Muscle layer of colon (tissue), 2 donors: ENCODE data around the gene SH2D3C.

Experiments used
- H3K27ac ChIP-seq: one replicate; pipeline ENCODE4 v1.7.0; 2013; ENCODE audit warnings: low read depth, mild to moderate bottlenecking, low read length, moderate library complexity
- H3K27me3 ChIP-seq, 2 donors: one replicate each; pipeline ENCODE4 v1.7.0; 2013; ENCODE audit warnings: low read length in 2 of 2, mild to moderate bottlenecking in 2 of 2; ENCODE audit not compliant: insufficient read depth in 2 of 2, control insufficient read depth in 1 of 2
- H3K36me3 ChIP-seq: one replicate; pipeline ENCODE4 v1.7.0; 2013; ENCODE audit warnings: mild to moderate bottlenecking, low read length; ENCODE audit not compliant: insufficient read depth
- H3K4me1 ChIP-seq: one replicate; pipeline ENCODE4 v1.7.0; 2013; ENCODE audit warnings: mild to moderate bottlenecking, low read length; ENCODE audit not compliant: insufficient read depth
- H3K4me3 ChIP-seq, 2 donors: one replicate each; pipeline ENCODE4 v1.7.0; 2013; ENCODE audit warnings: low read length in 2 of 2, low read depth in 1 of 2, mild to moderate bottlenecking in 1 of 2, moderate library complexity in 1 of 2
- H3K9ac ChIP-seq: one replicate; pipeline ENCODE4 v1.7.0; 2013; ENCODE audit warnings: low read length
- H3K9me3 ChIP-seq: one replicate; pipeline ENCODE4 v1.7.0; 2013; ENCODE audit warnings: mild to moderate bottlenecking, low read length
- donor health status: abdominal sarcoma.
- donor health status: Adenocarcinoma of cecum.

The SH2D3C gene

GRCh38 chr9:127814619-127815511 is 36.4 kb upstream of the SH2D3C start:
- no peaks in the 10 kb centered on the region for H3K9me3 ChIP-seq
- no peak overlapping the region for H3K9ac ChIP-seq
- no peak overlapping the region for H3K4me3 ChIP-seq
- H3K27ac ChIP-seq: no peak overlapping the region
- no peaks in the 10 kb centered on the region for H3K4me1 ChIP-seq
- no peaks in the 10 kb centered on the region for H3K27me3 ChIP-seq
- peaks cover 57% of the 10 kb centered on the region for H3K36me3 ChIP-seq

- no peak overlapping the region for H3K9ac ChIP-seq
- no peaks in the 10 kb centered on the region for H3K9me3 ChIP-seq
- H3K27me3 ChIP-seq: no peaks in the 10 kb centered on the region
- no peak overlapping the region for H3K4me3 ChIP-seq
- peaks cover 62% of the 10 kb centered on the region for H3K36me3 ChIP-seq
- no peak overlapping the region for H3K27ac ChIP-seq
- peaks cover 4% of the 10 kb centered on the region for H3K4me1 ChIP-seq
Observed at GRCh38 chr9:127813686-127814226, 35.3 kb upstream of the SH2D3C start.

GRCh38 chr9:127812936-127813675 is 34.6 kb upstream of the SH2D3C start:
- Histone ChIP-seq H3K4me3 (no peak overlapping the region), H3K9me3 (no peaks in the 10 kb centered on the region), H3K27ac (no peak overlapping the region), H3K4me1 (peaks cover 4% of the 10 kb centered on the region), H3K27me3 (no peaks in the 10 kb centered on the region), H3K9ac (no peak overlapping the region), H3K36me3 (peaks cover 67% of the 10 kb centered on the region)

- no peak overlapping the region for H3K9ac ChIP-seq
- H3K27ac ChIP-seq: no peak overlapping the region
- H3K27me3 ChIP-seq: no peaks in the 10 kb centered on the region
- H3K9me3 ChIP-seq: no peaks in the 10 kb centered on the region
- no peak overlapping the region for H3K4me3 ChIP-seq
- H3K36me3 ChIP-seq: peaks cover 67% of the 10 kb centered on the region
- H3K4me1 ChIP-seq: peaks cover 4% of the 10 kb centered on the region
Observed at GRCh38 chr9:127812011-127812410, 33.5 kb upstream of the SH2D3C start.

GRCh38 chr9:127810378-127811187 is 32.1 kb upstream of the SH2D3C start:
- Histone ChIP-seq H3K27me3 (no peaks in the 10 kb centered on the region), H3K27ac (no peak overlapping the region), H3K4me1 (peaks cover 4% of the 10 kb centered on the region), H3K9me3 (no peaks in the 10 kb centered on the region), H3K36me3 (peaks cover 58% of the 10 kb centered on the region), H3K9ac (no peak overlapping the region), H3K4me3 (no peak overlapping the region)

- Histone ChIP-seq H3K9ac (no peak overlapping the region), H3K9me3 (no peaks in the 10 kb centered on the region), H3K4me3 (no peak overlapping the region), H3K27me3 (no peaks in the 10 kb centered on the region), H3K4me1 (peaks cover 4% of the 10 kb centered on the region), H3K36me3 (peaks cover 52% of the 10 kb centered on the region), H3K27ac (no peak overlapping the region)
Observed at GRCh38 chr9:127809540-127810377, 31.3 kb upstream of the SH2D3C start.

- H3K27ac ChIP-seq: no peak overlapping the region
- H3K9ac ChIP-seq: no peak overlapping the region
- peaks cover 48% of the 10 kb centered on the region for H3K36me3 ChIP-seq
- no peaks in the 10 kb centered on the region for H3K9me3 ChIP-seq
- H3K27me3 ChIP-seq: no peaks in the 10 kb centered on the region
- peaks cover 10% of the 10 kb centered on the region for H3K4me1 ChIP-seq
- H3K4me3 ChIP-seq: no peak overlapping the region
Observed at GRCh38 chr9:127809002-127809539, 30.6 kb upstream of the SH2D3C start.

GRCh38 chr9:127808347-127809001 is 30.0 kb upstream of the SH2D3C start:
- H3K4me1 ChIP-seq: peaks cover 16% of the 10 kb centered on the region
- H3K9me3 ChIP-seq: no peaks in the 10 kb centered on the region
- no peak overlapping the region for H3K27ac ChIP-seq
- H3K36me3 ChIP-seq: peaks cover 42% of the 10 kb centered on the region
- H3K9ac ChIP-seq: no peak overlapping the region
- H3K4me3 ChIP-seq: no peak overlapping the region
- no peaks in the 10 kb centered on the region for H3K27me3 ChIP-seq

- H3K27me3 ChIP-seq: no peaks in the 10 kb centered on the region
- H3K9me3 ChIP-seq: no peaks in the 10 kb centered on the region
- H3K9ac ChIP-seq: no peak overlapping the region
- no peak overlapping the region for H3K27ac ChIP-seq
- peaks cover 23% of the 10 kb centered on the region for H3K4me1 ChIP-seq
- H3K4me3 ChIP-seq: no peak overlapping the region
- H3K36me3 ChIP-seq: peaks cover 26% of the 10 kb centered on the region
Observed at GRCh38 chr9:127806871-127807270, 28.4 kb upstream of the SH2D3C start.

- H3K27me3 ChIP-seq: no peaks in the 10 kb centered on the region
- H3K4me1 ChIP-seq: peaks cover 24% of the 10 kb centered on the region
- no peak overlapping the region for H3K4me3 ChIP-seq
- H3K36me3 ChIP-seq: peaks cover 25% of the 10 kb centered on the region
- H3K9ac ChIP-seq: no peak overlapping the region
- no peaks in the 10 kb centered on the region for H3K9me3 ChIP-seq
- H3K27ac ChIP-seq: no peak overlapping the region
Observed at GRCh38 chr9:127805620-127806019, 27.2 kb upstream of the SH2D3C start.
